ENCODE results near the gene DACT1. TPM values are rescaled to one million over a fixed set of nuclear protein-coding genes. Genes with fewer than 3 reads are reported as not detected.

DACT1 gene
- total RNA-seq, 3 donors from 2014 or later: 5.0 to 9.8 (median 5.1) TPM

DNA sequence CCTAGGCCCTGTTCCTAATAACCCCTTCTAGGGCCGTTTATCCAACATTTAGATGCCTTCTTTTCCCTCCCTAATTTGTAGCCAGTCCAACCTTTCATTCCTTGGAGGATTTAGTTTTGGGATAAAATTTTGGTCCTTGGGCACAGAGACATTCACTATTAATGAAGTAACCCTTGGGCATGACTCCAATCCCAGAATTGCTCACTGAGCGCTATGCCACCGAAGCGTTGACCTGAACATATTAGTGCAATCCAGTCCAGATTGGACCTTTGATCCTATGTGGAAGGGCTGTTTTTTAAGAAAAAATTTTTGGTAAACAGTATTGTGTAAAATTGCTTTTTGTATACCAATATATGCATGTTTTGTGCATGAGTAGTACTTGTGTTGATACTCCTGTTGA lies 10.0 kb downstream of the DACT1 start:
- TF ChIP-seq, protein P1, sequence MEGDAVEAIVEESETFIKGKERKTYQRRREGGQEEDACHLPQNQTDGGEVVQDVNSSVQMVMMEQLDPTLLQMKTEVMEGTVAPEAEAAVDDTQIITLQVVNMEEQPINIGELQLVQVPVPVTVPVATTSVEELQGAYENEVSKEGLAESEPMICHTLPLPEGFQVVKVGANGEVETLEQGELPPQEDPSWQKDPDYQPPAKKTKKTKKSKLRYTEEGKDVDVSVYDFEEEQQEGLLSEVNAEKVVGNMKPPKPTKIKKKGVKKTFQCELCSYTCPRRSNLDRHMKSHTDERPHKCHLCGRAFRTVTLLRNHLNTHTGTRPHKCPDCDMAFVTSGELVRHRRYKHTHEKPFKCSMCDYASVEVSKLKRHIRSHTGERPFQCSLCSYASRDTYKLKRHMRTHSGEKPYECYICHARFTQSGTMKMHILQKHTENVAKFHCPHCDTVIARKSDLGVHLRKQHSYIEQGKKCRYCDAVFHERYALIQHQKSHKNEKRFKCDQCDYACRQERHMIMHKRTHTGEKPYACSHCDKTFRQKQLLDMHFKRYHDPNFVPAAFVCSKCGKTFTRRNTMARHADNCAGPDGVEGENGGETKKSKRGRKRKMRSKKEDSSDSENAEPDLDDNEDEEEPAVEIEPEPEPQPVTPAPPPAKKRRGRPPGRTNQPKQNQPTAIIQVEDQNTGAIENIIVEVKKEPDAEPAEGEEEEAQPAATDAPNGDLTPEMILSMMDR (IDR thresholded peaks at IDR 0.05): no peak
- no peak overlapping the region for H3K4me3 ChIP-seq
- no peak overlapping the region for H3K27ac ChIP-seq
- H3K4me1 ChIP-seq: no peaks in the 10 kb centered on the region
- H3K27me3 ChIP-seq: no peaks in the 10 kb centered on the region
- DNase-seq (ENCODE audit: low spot score in 2 of 2): no peak
- intact Hi-C loops (cut with DNase I; ENCODE audit: low total_unique reads): no loop called here
- no peaks in the 10 kb centered on the region for H3K9me3 ChIP-seq
- H3K36me3 ChIP-seq: no peaks in the 10 kb centered on the region

DNA sequence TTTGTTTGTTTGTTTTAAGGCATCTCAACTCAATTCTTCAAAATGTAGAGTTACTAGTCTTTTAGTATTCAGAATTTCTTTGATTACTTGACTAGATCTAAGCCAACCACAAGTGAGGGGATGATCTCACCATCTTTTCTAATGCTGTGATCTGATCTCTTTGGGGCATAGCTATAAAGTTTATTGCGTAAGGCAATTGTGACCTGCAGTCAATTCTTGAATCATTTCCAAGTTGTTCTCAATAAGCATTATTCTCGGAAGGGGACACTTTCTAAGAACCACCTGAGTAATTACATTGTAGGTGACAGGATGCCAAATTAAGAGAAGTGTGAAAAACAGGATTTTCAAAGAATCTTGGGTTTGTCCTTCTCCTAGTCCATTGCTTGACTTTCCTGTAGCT lies 13.1 kb downstream of the DACT1 start:
- no peaks in the 10 kb centered on the region for H3K36me3 ChIP-seq
- H3K4me1 ChIP-seq: no peaks in the 10 kb centered on the region
- H3K4me3 ChIP-seq: no peak overlapping the region
- no peak for DNase-seq (ENCODE audit: low spot score in 2 of 2)
- TF ChIP-seq, protein P1 (IDR thresholded peaks at IDR 0.05): no peak
- TF ChIP-seq POLR2AphosphoS5 (IDR thresholded peaks at IDR 0.05) (no peak), POLR2A (IDR thresholded peaks at IDR 0.05) (no peak)
- H3K27ac ChIP-seq: no peak overlapping the region
- intact Hi-C loops (cut with DNase I; ENCODE audit: low total_unique reads): loop anchor here (10.0 kb wide), 1 partner anchor 304 kb away; no protein-coding TSS in a partner anchor
- no peaks in the 10 kb centered on the region for H3K9me3 ChIP-seq
- H3K27me3 ChIP-seq: no peaks in the 10 kb centered on the region

DNA sequence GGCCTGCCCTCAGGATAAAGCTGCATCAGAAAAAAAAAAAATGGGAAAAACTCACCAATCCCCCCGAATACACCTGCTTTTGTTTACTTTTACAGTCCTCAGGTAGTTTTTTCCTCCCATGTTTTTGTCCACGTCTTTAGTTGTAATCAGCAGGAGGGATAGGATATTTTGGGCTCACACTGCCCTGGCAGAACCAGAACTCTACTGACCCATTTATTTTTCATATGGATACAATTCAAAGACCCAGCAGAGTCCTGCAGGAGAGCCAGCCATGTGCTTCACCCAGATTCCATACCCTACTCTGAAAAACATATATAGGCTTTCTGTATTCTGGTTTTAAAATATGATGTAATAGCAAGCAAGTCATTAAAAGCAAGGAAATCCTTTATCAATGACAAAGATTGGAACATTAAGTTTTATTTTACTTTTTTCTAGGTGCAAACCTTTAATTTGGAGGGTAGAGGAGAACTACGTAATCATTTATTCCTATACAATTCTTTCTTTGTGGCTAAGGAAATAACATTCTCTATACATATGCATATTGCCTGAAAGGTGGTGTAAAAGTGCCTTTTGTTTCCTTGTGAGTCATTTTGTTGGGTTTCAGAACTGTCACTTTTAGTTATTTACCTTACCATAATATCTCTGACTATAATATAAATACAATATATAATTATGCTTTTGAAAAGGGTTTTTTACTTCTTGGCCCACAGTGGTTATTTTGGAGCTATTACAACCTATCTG lies 19.1 kb downstream of the DACT1 start:
- Histone ChIP-seq H3K36me3 (no peaks in the 10 kb centered on the region), H3K27me3 (no peaks in the 10 kb centered on the region), H3K4me3 (no peak overlapping the region), H3K4me1 (no peaks in the 10 kb centered on the region), H3K9me3 (no peaks in the 10 kb centered on the region), H3K27ac (no peak overlapping the region)
- TF ChIP-seq, protein P1 (IDR thresholded peaks at IDR 0.05): no peak
- TF ChIP-seq POLR2A (IDR thresholded peaks at IDR 0.05) (no peak), POLR2AphosphoS5 (IDR thresholded peaks at IDR 0.05) (no peak)
- DNase-seq (ENCODE audit: low spot score in 2 of 2): no peak
- intact Hi-C loops (cut with DNase I; ENCODE audit: low total_unique reads): loop anchor here (10.0 kb wide), 1 partner anchor 298 kb away; no protein-coding TSS in a partner anchor

DNA sequence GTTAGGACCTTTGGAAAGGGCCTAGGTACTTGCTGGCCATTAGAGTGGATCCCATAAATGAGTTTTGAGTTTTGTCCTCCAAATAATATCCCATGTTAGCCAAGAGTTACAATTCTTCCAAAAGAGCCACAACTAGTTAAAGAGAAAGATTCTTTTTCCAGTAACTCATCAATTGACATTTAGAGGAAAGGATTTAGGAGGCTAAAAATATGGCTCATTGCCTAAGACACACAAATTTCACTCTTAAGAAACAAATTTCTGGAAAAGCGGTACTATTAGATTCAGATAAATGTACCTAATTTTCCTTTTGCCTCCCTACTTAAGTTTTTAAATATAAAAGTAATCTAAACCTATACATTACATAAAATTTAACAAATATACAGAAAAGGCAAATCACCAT lies 21.3 kb downstream of the DACT1 start:
- no peak for DNase-seq (ENCODE audit: low spot score in 2 of 2)

DNA sequence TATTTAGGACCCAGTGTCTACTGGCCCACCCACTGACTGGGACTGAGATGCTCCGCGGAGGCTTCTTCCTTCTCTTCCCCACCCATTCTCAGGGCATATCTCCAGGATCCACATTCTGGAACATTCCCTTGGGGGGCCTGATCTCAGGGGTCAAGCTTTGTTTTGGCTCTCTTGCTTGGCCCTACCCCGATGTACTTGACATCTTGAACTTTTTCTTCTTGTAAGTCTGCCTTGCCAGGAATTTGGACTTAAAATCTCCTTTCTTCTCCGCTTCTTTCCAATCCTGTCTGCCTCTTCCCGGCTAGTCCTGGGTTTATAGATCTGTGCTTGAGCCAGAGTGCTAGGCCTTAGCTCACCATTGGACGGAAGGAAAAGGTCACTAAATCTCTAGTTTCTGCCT lies 22.1 kb downstream of the DACT1 start:
- Histone ChIP-seq H3K4me3 (no peak overlapping the region), H3K9me3 (no peaks in the 10 kb centered on the region), H3K4me1 (no peaks in the 10 kb centered on the region), H3K27ac (peak overlapping the region in 1 of 2 donors; percentile 39), H3K27me3 (no peaks in the 10 kb centered on the region), H3K36me3 (no peaks in the 10 kb centered on the region)
- intact Hi-C loops (cut with DNase I; ENCODE audit: low total_unique reads): loop anchor here (10.0 kb wide), 1 partner anchor 295 kb away; no protein-coding TSS in a partner anchor
- no peak for DNase-seq (ENCODE audit: low spot score in 2 of 2)
- peak in 2 of 3 donors; percentile 14 to 66 for TF ChIP-seq POLR2AphosphoS5 (IDR thresholded peaks at IDR 0.05)
- TF ChIP-seq, protein P1 (IDR thresholded peaks at IDR 0.05): no peak
- no peak for TF ChIP-seq POLR2A (IDR thresholded peaks at IDR 0.05)

More for the DNA sequence above, 21.3 kb downstream of the DACT1 start:
- no peak overlapping the region for H3K4me3 ChIP-seq
- intact Hi-C loops (cut with DNase I; ENCODE audit: low total_unique reads): loop anchor here (10.0 kb wide), 1 partner anchor 296 kb away; no protein-coding TSS in a partner anchor
- no peak for TF ChIP-seq POLR2AphosphoS5 (IDR thresholded peaks at IDR 0.05)
- TF ChIP-seq, protein P1 (IDR thresholded peaks at IDR 0.05): no peak
- H3K36me3 ChIP-seq: no peaks in the 10 kb centered on the region
- H3K27ac ChIP-seq: no peak overlapping the region
- no peaks in the 10 kb centered on the region for H3K9me3 ChIP-seq
- no peaks in the 10 kb centered on the region for H3K4me1 ChIP-seq
- no peaks in the 10 kb centered on the region for H3K27me3 ChIP-seq

All from breast epithelium (tissue), 4 donors.